SKM-1 treated with dmso at 0.1 percent for 144 hours (cell line): Measurements from ENCODE around the gene VWA7.
"Not testable (repeated sequence)": the region's sequence is repeated elsewhere in the genome, so short reads cannot be mapped to it uniquely, and the experiment has no call there.

Experiments
- DNase-seq: peaks from one replicate; lab custom pipeline; 2025; ENCODE audit not compliant: unreplicated experiment; lab: John Stamatoyannopoulos, UW

The VWA7 gene

GRCh38 chr6:31805939-31806469 lies 28.9 kb upstream of the VWA7 start:
- DNase-seq: no peak

GRCh38 chr6:31801031-31801927 lies 24.2 kb upstream of the VWA7 start:
- DNase-seq: not testable (repeated sequence)

- DNase-seq: no peak
Observed at GRCh38 chr6:31799781-31800180, 22.7 kb upstream of the VWA7 start.

- DNase-seq: no peak
Observed at GRCh38 chr6:31797588-31797987, 20.5 kb upstream of the VWA7 start.

GRCh38 chr6:31796993-31797385 lies 19.9 kb upstream of the VWA7 start:
- DNase-seq: no peak

- peak; percentile 92 for DNase-seq
Observed at GRCh38 chr6:31795616-31796298, 18.6 kb upstream of the VWA7 start, which contains the start of gene VARS1. VARS1 (minus strand) TSS chr6:31795752; CDS start chr6:31795217, 535 bp downstream.

- DNase-seq: no peak
Observed at GRCh38 chr6:31794866-31795615, 17.9 kb upstream of the VWA7 start.

- peak; percentile 45 for DNase-seq
Observed at GRCh38 chr6:31794294-31794865, 17.3 kb upstream of the VWA7 start.

GRCh38 chr6:31793927-31794245 lies 16.8 kb upstream of the VWA7 start:
- not testable (repeated sequence) for DNase-seq

GRCh38 chr6:31792761-31793171 lies 15.6 kb upstream of the VWA7 start:
- DNase-seq: no peak

- DNase-seq: no peak
Observed at GRCh38 chr6:31792090-31792374, 14.9 kb upstream of the VWA7 start.

- DNase-seq: peak; percentile 33
Observed at GRCh38 chr6:31791324-31792089, 14.4 kb upstream of the VWA7 start.

- no peak for DNase-seq
Observed at GRCh38 chr6:31785475-31785874, 8.3 kb upstream of the VWA7 start.

- no peak for DNase-seq
Observed at GRCh38 chr6:31784098-31784925, 7.2 kb upstream of the VWA7 start.

GRCh38 chr6:31782126-31782855 lies 5.2 kb upstream of the VWA7 start:
- no peak for DNase-seq

- no peak for DNase-seq
Observed at GRCh38 chr6:31781244-31782125, 4.4 kb upstream of the VWA7 start.

GRCh38 chr6:31780507-31781243 lies 3.5 kb upstream of the VWA7 start:
- DNase-seq: no peak
